ENCODE data around the gene RHOA.
"Not testable (repeated sequence)": the region's sequence is repeated elsewhere in the genome, so short reads cannot be mapped to it uniquely, and the experiment has no call there.

DNA sequence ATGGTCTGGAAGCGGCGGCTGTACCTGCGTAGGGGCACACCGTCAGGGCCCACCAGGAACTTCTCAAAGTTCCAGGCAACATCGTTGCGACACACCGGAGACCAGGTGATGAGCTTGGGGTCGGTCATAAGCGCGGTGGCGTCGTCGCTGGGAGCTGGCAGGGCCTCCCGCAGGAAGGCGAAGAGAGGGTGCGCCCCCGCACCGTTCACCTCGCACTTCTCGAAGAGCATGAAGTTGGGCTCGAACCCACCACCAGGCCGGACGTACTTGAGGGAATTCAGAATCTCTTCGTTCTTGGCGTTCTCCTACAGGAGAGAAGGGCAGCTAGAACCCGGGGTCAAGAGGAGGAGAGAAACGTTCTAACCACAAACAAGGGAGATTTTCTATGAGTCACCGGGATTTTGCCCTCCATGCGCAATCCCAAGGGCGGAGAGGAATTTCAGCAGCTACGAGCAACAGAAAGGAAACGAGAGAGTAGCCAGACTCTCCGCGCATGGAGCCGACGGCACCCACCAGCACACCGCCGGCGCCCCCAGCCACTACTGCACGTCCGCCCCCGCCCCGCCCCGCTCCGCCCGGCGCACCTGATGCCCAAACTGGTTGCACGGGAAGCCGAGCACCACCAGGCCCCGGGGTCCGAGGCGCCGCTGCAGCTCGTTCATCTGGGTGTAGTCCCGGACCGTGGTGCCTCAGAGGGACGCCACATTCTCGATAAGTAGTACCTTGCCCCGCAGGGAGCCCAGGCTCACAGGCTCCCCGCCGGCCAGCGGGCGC, 54.1 kb downstream of the RHOA start:
- TF ChIP-seq, protein P1, sequence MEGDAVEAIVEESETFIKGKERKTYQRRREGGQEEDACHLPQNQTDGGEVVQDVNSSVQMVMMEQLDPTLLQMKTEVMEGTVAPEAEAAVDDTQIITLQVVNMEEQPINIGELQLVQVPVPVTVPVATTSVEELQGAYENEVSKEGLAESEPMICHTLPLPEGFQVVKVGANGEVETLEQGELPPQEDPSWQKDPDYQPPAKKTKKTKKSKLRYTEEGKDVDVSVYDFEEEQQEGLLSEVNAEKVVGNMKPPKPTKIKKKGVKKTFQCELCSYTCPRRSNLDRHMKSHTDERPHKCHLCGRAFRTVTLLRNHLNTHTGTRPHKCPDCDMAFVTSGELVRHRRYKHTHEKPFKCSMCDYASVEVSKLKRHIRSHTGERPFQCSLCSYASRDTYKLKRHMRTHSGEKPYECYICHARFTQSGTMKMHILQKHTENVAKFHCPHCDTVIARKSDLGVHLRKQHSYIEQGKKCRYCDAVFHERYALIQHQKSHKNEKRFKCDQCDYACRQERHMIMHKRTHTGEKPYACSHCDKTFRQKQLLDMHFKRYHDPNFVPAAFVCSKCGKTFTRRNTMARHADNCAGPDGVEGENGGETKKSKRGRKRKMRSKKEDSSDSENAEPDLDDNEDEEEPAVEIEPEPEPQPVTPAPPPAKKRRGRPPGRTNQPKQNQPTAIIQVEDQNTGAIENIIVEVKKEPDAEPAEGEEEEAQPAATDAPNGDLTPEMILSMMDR (IDR thresholded peaks at IDR 0.05): not testable (repeated sequence)
- TF ChIP-seq POLR2A, EP300, POLR2AphosphoS5 (IDR thresholded peaks at IDR 0.05): not testable (repeated sequence)
